ENCODE data around the gene CLCA2. TPM values are rescaled to one million over a fixed set of nuclear protein-coding genes. Genes with fewer than 3 reads are reported as not detected.

The CLCA2 gene
- total and polyA plus RNA-seq, 2 donors (not counting 1 experiment from before 2014, with no cell fraction given), result not detected

- Histone ChIP-seq H3K9ac (ENCODE audit: low read length) (no peak overlapping the region), H3K4me2 (replicated peaks; ENCODE audit: low read depth, low read length, poor library complexity, severe bottlenecking) (no peak overlapping the region), H3K36me3 (replicated peaks in 1 of 2; ENCODE audit: control extremely low read depth in 1 of 2, control insufficient read depth in 1 of 2, extremely low read depth in 1 of 2, insufficient read depth in 2 of 2, low read length in 1 of 2) (no peaks in the 10 kb centered on the region), H2AFZ (ENCODE audit: insufficient read depth, low read depth, low read length, poor library complexity, severe bottlenecking) (no peak overlapping the region), H4K20me1 (ENCODE audit: control insufficient read depth, insufficient read depth, low read length, poor library complexity, severe bottlenecking) (no peaks in the 10 kb centered on the region), H3K4me3 (ENCODE audit: control extremely low read depth in 1 of 5, extremely low read depth in 1 of 5, insufficient read depth in 1 of 5, low read depth in 2 of 5, low read length in 4 of 5) (no peak overlapping the region), H3K9me3 (ENCODE audit: control extremely low read depth in 1 of 3, control insufficient read depth in 2 of 3, insufficient read depth in 1 of 3, low read length in 2 of 3) (no peaks in the 10 kb centered on the region), H3K27me3 (replicated peaks in 1 of 4; ENCODE audit: control extremely low read depth in 1 of 4, control insufficient read depth in 3 of 4, insufficient read depth in 4 of 4, low read length in 3 of 4) (no peaks in the 10 kb centered on the region), H3K4me1 (ENCODE audit: control insufficient read depth in 2 of 2, insufficient read depth in 2 of 2, low read length in 2 of 2) (no peaks in the 10 kb centered on the region), H3K27ac (ENCODE audit: low read length in 2 of 2) (no peak overlapping the region), H3K79me2 (ENCODE audit: control insufficient read depth, insufficient read depth, low read length) (no peaks in the 10 kb centered on the region)
- Mint-ChIP-seq H3K4me3 (no peak overlapping the region), H3K27me3 (no peaks in the 10 kb centered on the region), H3K9me3 (ENCODE audit: insufficient read depth) (no peaks in the 10 kb centered on the region), H3K4me1 (no peaks in the 10 kb centered on the region), H3K27ac (no peak overlapping the region)
- 79% methylated on average over 2 of the region's 4 CpGs for WGBS (ENCODE audit: insufficient coverage)
- intact Hi-C loops (cut with micrococcal nuclease), result no loop called here
- CTCF ChIA-PET, result no interaction called here
- ATAC-seq (ENCODE audit: low read depth) (no peak), DNase-seq (no peak)
- TF ChIP-seq EZH2 (IDR thresholded peaks at IDR 0.05; ENCODE audit: borderline replicate concordance, insufficient read depth, low read depth, low read length, poor library complexity, severe bottlenecking), result no peak
- TF ChIP-seq, protein P1, sequence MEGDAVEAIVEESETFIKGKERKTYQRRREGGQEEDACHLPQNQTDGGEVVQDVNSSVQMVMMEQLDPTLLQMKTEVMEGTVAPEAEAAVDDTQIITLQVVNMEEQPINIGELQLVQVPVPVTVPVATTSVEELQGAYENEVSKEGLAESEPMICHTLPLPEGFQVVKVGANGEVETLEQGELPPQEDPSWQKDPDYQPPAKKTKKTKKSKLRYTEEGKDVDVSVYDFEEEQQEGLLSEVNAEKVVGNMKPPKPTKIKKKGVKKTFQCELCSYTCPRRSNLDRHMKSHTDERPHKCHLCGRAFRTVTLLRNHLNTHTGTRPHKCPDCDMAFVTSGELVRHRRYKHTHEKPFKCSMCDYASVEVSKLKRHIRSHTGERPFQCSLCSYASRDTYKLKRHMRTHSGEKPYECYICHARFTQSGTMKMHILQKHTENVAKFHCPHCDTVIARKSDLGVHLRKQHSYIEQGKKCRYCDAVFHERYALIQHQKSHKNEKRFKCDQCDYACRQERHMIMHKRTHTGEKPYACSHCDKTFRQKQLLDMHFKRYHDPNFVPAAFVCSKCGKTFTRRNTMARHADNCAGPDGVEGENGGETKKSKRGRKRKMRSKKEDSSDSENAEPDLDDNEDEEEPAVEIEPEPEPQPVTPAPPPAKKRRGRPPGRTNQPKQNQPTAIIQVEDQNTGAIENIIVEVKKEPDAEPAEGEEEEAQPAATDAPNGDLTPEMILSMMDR (IDR thresholded peaks at IDR 0.05), result no peak
- POLR2A ChIA-PET, result no interaction called here
Observed at GRCh38 chr1:86447198-86447790, 23.3 kb downstream of the CLCA2 start.

DNA sequence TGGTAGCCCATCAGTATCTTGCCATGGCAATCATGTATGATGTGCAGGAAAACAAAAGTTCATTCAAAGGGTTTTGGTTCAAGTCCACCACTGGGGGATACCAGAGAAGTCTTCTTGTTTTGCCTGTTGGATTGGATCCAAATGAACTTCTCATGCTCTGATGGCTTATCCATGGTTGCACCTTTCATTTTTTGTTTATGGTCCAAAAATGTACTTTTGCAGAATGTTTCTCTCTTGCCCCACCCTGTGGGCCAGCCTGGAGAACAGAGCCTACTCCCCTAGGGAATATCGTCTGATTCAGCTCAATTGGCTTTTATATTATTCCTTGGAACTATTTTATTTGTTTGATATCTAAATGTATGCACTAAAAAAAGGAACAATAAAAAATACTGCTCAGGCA is 24.7 kb downstream of the CLCA2 start:
- no peaks in the 10 kb centered on the region for H3K36me3 ChIP-seq (replicated peaks in 1 of 2; ENCODE audit: control extremely low read depth in 1 of 2, control insufficient read depth in 1 of 2, extremely low read depth in 1 of 2, insufficient read depth in 2 of 2, low read length in 1 of 2)

More for the DNA sequence above, 24.7 kb downstream of the CLCA2 start:
- no peaks in the 10 kb centered on the region for H3K4me1 ChIP-seq (ENCODE audit: control insufficient read depth in 2 of 2, insufficient read depth in 2 of 2, low read length in 2 of 2)
- WGBS (ENCODE audit: insufficient coverage), result no CpG with 5 or more reads among the region's 1 CpG
- ATAC-seq (ENCODE audit: low read depth) (no peak), DNase-seq (no peak)
- H3K4me3 ChIP-seq (ENCODE audit: control extremely low read depth in 1 of 5, extremely low read depth in 1 of 5, insufficient read depth in 1 of 5, low read depth in 2 of 5, low read length in 4 of 5), result no peak overlapping the region
- no peak overlapping the region for H3K4me3 Mint-ChIP-seq
- no peak for TF ChIP-seq EZH2 (IDR thresholded peaks at IDR 0.05; ENCODE audit: borderline replicate concordance, insufficient read depth, low read depth, low read length, poor library complexity, severe bottlenecking)
- TF ChIP-seq, protein P1 (IDR thresholded peaks at IDR 0.05), result no peak
- no peak overlapping the region for H3K27ac Mint-ChIP-seq
- ChIA-PET CTCF (no interaction called here), POLR2A (no interaction called here)
- H3K4me2 ChIP-seq (replicated peaks; ENCODE audit: low read depth, low read length, poor library complexity, severe bottlenecking), result no peak overlapping the region
- no peak overlapping the region for H3K9ac ChIP-seq (ENCODE audit: low read length)
- H3K9me3 Mint-ChIP-seq (ENCODE audit: insufficient read depth), result no peaks in the 10 kb centered on the region
- H3K79me2 ChIP-seq (ENCODE audit: control insufficient read depth, insufficient read depth, low read length), result no peaks in the 10 kb centered on the region
- no peaks in the 10 kb centered on the region for H3K27me3 Mint-ChIP-seq
- no peak overlapping the region for H3K27ac ChIP-seq (ENCODE audit: low read length in 2 of 2)
- intact Hi-C loops (cut with micrococcal nuclease), result no loop called here
- no peaks in the 10 kb centered on the region for H3K4me1 Mint-ChIP-seq
- H3K27me3 ChIP-seq (replicated peaks in 1 of 4; ENCODE audit: control extremely low read depth in 1 of 4, control insufficient read depth in 3 of 4, insufficient read depth in 4 of 4, low read length in 3 of 4), result no peaks in the 10 kb centered on the region
- no peak overlapping the region for H2AFZ ChIP-seq (ENCODE audit: insufficient read depth, low read depth, low read length, poor library complexity, severe bottlenecking)
- H3K9me3 ChIP-seq (ENCODE audit: control extremely low read depth in 1 of 3, control insufficient read depth in 2 of 3, insufficient read depth in 1 of 3, low read length in 2 of 3), result no peaks in the 10 kb centered on the region
- no peaks in the 10 kb centered on the region for H4K20me1 ChIP-seq (ENCODE audit: control insufficient read depth, insufficient read depth, low read length, poor library complexity, severe bottlenecking)

Measured in B cell (primary cell).